Skeletal muscle tissue (tissue), 4 donors: ENCODE data around the gene ATXN7L2. TPM values are rescaled to one million over a fixed set of nuclear protein-coding genes. Genes with fewer than 3 reads are reported as not detected.
A peak's percentile ranks its signal among the peaks of the same experiment; 100 is the strongest.

Experiments
- H3K27ac ChIP-seq: one replicate; pipeline ENCODE4 v1.7.0; 2013; ENCODE audit warnings: mild to moderate bottlenecking, low read depth, low read length, inconsistent platforms
- H3K27me3 ChIP-seq, 3 donors: one replicate each; pipeline ENCODE4 v1.7.0; 2013; ENCODE audit warnings: low read length in 3 of 3; ENCODE audit not compliant: control insufficient read depth in 3 of 3, insufficient read depth in 3 of 3
- H3K36me3 ChIP-seq, 3 donors: one replicate each; pipeline ENCODE4 v1.7.0; 2013; ENCODE audit warnings: low read length in 3 of 3; ENCODE audit not compliant: control insufficient read depth in 3 of 3, insufficient read depth in 3 of 3
- H3K4me1 ChIP-seq, 3 donors: one replicate each; pipeline ENCODE4 v1.7.0; 2013; ENCODE audit warnings: low read length in 3 of 3, mild to moderate bottlenecking in 3 of 3; ENCODE audit not compliant: control insufficient read depth in 3 of 3, insufficient read depth in 3 of 3
- H3K4me3 ChIP-seq, 3 donors: one replicate each; pipeline ENCODE4 v1.7.0; 2013; ENCODE audit warnings: low read length in 3 of 3
- H3K9ac ChIP-seq, 3 donors: one replicate each; pipeline ENCODE4 v1.7.0; 2013; ENCODE audit warnings: low read length in 3 of 3, mild to moderate bottlenecking in 3 of 3, moderate library complexity in 2 of 3, low read depth in 1 of 3
- H3K9me3 ChIP-seq, 3 donors: one replicate each; pipeline ENCODE4 v1.7.0; 2013; ENCODE audit warnings: low read length in 3 of 3; ENCODE audit not compliant: control insufficient read depth in 3 of 3
- total RNA-seq: library from RNA; depleted of rRNA; stranded (reverse); fragments of >200 nt; gene quantifications from one replicate; pipeline ENCODE4 v1.2.3, GENCODE V29; 2014
- donor health status: Osteomylitis.

The ATXN7L2 gene
- total RNA-seq, 1 donor from 2014 or later, result 3.1 TPM

GRCh38 chr1:109493805-109494539 is 10.3 kb downstream of the ATXN7L2 start, which contains the start of gene CYB561D1:
Gene CYB561D1, plus strand, starts transcription at chr1:109494094. Its CDS starts 46 bp downstream, at chr1:109494140.
- Histone ChIP-seq H3K9me3 (no peaks in the 10 kb centered on the region), H3K27ac (peak within 1 kb of the TSS; percentile 64), H3K4me3 (peak within 1 kb of the TSS; percentile 95 to 99 (median 99)), H3K4me1 (peaks cover 36 to 54% (median 36%) of the 10 kb centered on the region in 3 donors), H3K27me3 (no peaks in the 10 kb centered on the region), H3K36me3 (peaks cover 47 to 60% (median 51%) of the 10 kb centered on the region in 3 donors), H3K9ac (peak within 1 kb of the TSS; percentile 66 to 85 (median 70))

GRCh38 chr1:109495738-109496137 is 12.0 kb downstream of the ATXN7L2 start:
- peaks cover 40 to 52% (median 48%) of the 10 kb centered on the region in 3 donors for H3K36me3 ChIP-seq
- no peak overlapping the region for H3K4me3 ChIP-seq
- H3K9ac ChIP-seq, result no peak overlapping the region
- no peaks in the 10 kb centered on the region for H3K27me3 ChIP-seq
- H3K27ac ChIP-seq, result no peak overlapping the region
- no peaks in the 10 kb centered on the region for H3K9me3 ChIP-seq
- H3K4me1 ChIP-seq, result peaks cover 35 to 61% (median 35%) of the 10 kb centered on the region in 3 donors

GRCh38 chr1:109497449-109498160 is 13.9 kb downstream of the ATXN7L2 start:
- no peak overlapping the region for H3K4me3 ChIP-seq
- peak overlapping the region in 1 of 3 donors; percentile 16 for H3K9ac ChIP-seq
- H3K36me3 ChIP-seq, result peaks cover 31 to 49% (median 49%) of the 10 kb centered on the region in 3 donors
- H3K27ac ChIP-seq, result no peak overlapping the region
- no peaks in the 10 kb centered on the region for H3K9me3 ChIP-seq
- peaks cover 30 to 62% (median 31%) of the 10 kb centered on the region in 3 donors for H3K4me1 ChIP-seq
- H3K27me3 ChIP-seq, result no peaks in the 10 kb centered on the region

- H3K27ac ChIP-seq, result no peak overlapping the region
- peaks cover 31 to 52% (median 46%) of the 10 kb centered on the region in 3 donors for H3K36me3 ChIP-seq
- peak overlapping the region in 1 of 3 donors; percentile 8 for H3K9ac ChIP-seq
- no peaks in the 10 kb centered on the region for H3K27me3 ChIP-seq
- peaks cover 26 to 58% (median 27%) of the 10 kb centered on the region in 3 donors for H3K4me1 ChIP-seq
- H3K9me3 ChIP-seq, result no peaks in the 10 kb centered on the region
- no peak overlapping the region for H3K4me3 ChIP-seq
These were observed 14.6 kb downstream of the ATXN7L2 start for GRCh38 chr1:109498161-109498801.

- Histone ChIP-seq H3K4me3 (no peak overlapping the region), H3K27ac (peak overlapping the region; percentile 5), H3K4me1 (peaks cover 21 to 52% (median 22%) of the 10 kb centered on the region in 3 donors), H3K9me3 (no peaks in the 10 kb centered on the region), H3K36me3 (peaks cover 31 to 55% (median 45%) of the 10 kb centered on the region in 3 donors), H3K27me3 (no peaks in the 10 kb centered on the region), H3K9ac (peak overlapping the region in 1 of 3 donors; percentile 16)
These were observed 15.4 kb downstream of the ATXN7L2 start for GRCh38 chr1:109499081-109499480.

- no peak overlapping the region for H3K4me3 ChIP-seq
- H3K9me3 ChIP-seq, result no peaks in the 10 kb centered on the region
- no peak overlapping the region for H3K27ac ChIP-seq
- peaks cover 31 to 55% (median 45%) of the 10 kb centered on the region in 3 donors for H3K36me3 ChIP-seq
- no peak overlapping the region for H3K9ac ChIP-seq
- H3K4me1 ChIP-seq, result peaks cover 13 to 44% (median 19%) of the 10 kb centered on the region in 3 donors
- H3K27me3 ChIP-seq, result no peaks in the 10 kb centered on the region
These were observed 16.2 kb downstream of the ATXN7L2 start for GRCh38 chr1:109499661-109500536.

- no peak overlapping the region for H3K4me3 ChIP-seq
- no peaks in the 10 kb centered on the region for H3K27me3 ChIP-seq
- peaks cover 26 to 53% (median 37%) of the 10 kb centered on the region in 3 donors for H3K36me3 ChIP-seq
- H3K9ac ChIP-seq, result no peak overlapping the region
- H3K4me1 ChIP-seq, result peaks cover 9 to 51% (median 23%) of the 10 kb centered on the region in 3 donors
- H3K27ac ChIP-seq, result no peak overlapping the region
- H3K9me3 ChIP-seq, result no peaks in the 10 kb centered on the region
These were observed 17.3 kb downstream of the ATXN7L2 start for GRCh38 chr1:109500941-109501381.

- H3K9ac ChIP-seq, result no peak overlapping the region
- H3K27me3 ChIP-seq, result no peaks in the 10 kb centered on the region
- no peaks in the 10 kb centered on the region for H3K9me3 ChIP-seq
- no peak overlapping the region for H3K4me3 ChIP-seq
- peaks cover 23 to 49% (median 29%) of the 10 kb centered on the region in 3 donors for H3K36me3 ChIP-seq
- peaks cover 14 to 59% (median 31%) of the 10 kb centered on the region in 3 donors for H3K4me1 ChIP-seq
- H3K27ac ChIP-seq, result no peak overlapping the region
These were observed 18.1 kb downstream of the ATXN7L2 start for GRCh38 chr1:109501644-109502363.
